Right lobe of liver (tissue), 4 donors: ENCODE data around the gene NLRP6.

ENCODE experiments used
- CTCF ChIP-seq, 4 donors: fragments of 200-600 bp in 3 of 4; fragments of 450-650 bp in 1 of 4; IDR thresholded peaks; one replicate each; pipeline versions ENCODE4 v1.5.1 to v1.8.0; 2016 to 2022; ENCODE audit warnings: antibody characterized with exemption in 4 of 4, mild to moderate bottlenecking in 2 of 4
- POLR2A ChIP-seq: fragments of 450-650 bp; IDR thresholded peaks from one replicate; pipeline ENCODE4 v1.6.1; 2017; ENCODE audit warnings: antibody characterized with exemption, mild to moderate bottlenecking
- donor health status: DM: no; HTN: no; CAD: no.
- donor health status: DM: no; HTN: no; CAD: no.
- donor health status: DM: no; HTN: yes; CAD: no.

- no peak for TF ChIP-seq CTCF (IDR thresholded peaks at IDR 0.05)
- TF ChIP-seq POLR2A: no peak
These were observed 24.3 kb upstream of the NLRP6 start for GRCh38 chr11:253886-254270.
